GM21423 (cell line): Measurements from ENCODE around the gene NOTUM.
"Not testable (repeated sequence)": the region's sequence is repeated elsewhere in the genome, so short reads cannot be mapped to it uniquely, and the experiment has no call there.

Experiments
- ATAC-seq: cut with Tn5 transposase; IDR thresholded peaks from one replicate; pipeline ENCODE4 v1.9.1; 2021; ENCODE audit warnings: mild to moderate bottlenecking, moderate library complexity; ENCODE audit not compliant: unreplicated experiment

The NOTUM gene

DNA sequence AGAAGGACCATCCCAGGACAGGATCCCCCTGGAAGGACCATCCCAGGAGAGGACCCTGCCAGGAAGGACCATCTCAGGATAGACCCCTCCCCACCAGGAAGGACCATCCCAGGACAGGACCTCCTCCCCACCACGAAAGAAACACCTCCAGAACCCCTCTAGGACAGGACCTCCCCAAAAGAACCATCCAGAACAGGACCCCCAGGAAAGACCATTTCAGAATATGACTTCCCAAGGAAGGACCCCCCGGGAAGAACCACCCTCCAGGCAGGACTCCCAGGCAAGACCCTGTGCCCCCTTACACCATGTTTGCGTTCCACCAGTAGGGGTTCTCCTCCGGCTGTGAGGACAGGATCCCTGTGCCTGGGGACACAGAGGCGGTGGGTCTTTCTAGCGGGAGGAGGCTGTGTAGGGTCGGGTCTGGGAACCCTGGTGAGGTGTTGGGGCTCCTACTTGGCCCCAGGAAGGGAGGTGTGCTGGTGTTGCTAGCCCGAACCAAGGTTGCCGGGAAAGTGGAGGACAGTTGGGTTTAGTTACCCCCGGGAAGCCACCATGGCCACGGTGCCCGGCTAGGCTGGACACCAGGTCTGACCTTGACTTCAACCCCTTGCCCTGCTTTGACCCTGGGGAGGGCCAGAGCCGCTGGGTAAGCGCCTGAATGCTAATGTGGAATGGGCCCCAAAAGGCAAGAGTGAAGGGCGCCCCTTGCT lies 2.2 kb downstream of the NOTUM start:
- no peak for ATAC-seq

DNA sequence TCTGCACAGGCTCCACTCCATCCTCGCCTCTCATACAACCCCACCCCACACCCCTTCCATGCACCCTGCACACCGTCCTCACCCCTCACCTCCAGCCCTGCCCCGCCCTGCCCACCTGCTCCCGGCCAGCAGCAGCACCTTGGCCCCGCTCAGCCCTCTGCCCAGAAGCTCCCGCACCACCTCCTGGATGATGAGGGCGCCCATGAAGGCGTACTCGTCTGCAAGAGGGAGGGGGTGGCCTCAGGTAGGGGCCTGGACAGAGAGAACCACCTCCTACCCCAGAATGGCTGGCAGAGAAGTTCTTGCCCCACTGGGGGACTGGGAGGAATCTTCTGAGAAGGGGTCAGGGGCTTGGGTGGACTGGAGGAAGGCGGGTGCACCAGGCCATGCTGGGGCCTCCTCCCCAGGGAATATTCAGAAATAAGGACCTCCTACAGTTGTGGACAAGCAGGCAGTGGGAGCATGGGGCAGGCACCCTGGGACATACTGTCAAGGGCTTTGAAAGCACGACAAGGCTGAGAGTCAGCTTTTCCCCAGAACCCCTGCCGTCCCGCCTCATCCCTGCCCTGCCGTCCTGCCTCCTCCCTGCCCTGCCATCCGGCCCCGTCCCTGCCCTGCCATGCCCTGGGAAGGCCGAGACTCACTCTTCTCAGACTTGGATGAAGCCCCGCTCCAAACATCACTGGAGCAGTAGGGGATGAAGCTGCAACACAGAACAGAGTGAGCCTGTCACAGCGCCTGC lies 3.1 kb downstream of the NOTUM start:
- ATAC-seq: no peak

DNA sequence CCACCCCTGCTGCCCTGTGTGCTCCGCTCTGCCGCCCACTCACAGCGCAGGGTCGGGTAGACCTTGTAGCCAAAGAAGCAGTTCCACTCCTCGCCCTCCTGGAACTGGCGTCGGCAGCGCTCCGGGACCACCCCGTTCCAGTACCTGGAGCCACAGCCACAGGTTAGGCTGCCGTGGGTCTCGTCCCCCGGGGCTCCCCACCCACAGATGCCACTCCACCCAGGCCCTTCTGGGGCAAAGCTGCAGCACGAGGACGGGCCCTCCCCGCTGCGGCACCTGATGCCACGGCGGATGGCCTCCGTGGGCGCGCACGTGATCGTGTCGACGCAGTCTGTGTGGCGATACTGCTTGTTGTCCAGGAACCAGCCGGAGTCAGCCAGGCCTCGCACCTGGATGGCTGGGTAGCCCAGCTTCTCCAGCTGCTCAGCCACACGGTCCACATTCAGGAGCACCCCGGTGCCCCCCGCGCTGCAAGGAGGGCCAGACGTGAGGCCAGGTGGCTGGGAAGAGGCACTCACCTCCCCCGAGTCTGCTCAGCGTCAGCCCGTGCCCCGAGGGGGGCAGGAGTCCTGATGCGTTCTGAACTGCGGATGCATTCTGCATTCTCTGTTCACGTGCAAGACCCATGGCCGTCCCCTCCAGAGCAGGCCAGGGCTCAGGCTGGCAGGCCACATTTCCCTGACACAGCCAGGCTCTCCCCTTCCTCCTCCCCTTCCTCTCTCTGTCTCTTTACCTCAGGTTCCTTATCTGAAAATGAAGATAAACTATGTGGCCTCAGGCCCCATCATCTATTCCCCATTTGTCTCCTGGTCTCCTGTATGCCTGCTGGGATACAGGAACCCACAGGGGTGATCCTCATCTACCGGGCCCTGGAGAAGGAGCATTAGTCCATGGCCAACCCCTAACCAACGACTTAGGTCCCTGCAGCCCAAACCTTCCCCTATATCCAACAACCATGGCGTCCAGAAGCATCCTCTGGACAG lies 4.1 kb downstream of the NOTUM start:
- no peak for ATAC-seq

DNA sequence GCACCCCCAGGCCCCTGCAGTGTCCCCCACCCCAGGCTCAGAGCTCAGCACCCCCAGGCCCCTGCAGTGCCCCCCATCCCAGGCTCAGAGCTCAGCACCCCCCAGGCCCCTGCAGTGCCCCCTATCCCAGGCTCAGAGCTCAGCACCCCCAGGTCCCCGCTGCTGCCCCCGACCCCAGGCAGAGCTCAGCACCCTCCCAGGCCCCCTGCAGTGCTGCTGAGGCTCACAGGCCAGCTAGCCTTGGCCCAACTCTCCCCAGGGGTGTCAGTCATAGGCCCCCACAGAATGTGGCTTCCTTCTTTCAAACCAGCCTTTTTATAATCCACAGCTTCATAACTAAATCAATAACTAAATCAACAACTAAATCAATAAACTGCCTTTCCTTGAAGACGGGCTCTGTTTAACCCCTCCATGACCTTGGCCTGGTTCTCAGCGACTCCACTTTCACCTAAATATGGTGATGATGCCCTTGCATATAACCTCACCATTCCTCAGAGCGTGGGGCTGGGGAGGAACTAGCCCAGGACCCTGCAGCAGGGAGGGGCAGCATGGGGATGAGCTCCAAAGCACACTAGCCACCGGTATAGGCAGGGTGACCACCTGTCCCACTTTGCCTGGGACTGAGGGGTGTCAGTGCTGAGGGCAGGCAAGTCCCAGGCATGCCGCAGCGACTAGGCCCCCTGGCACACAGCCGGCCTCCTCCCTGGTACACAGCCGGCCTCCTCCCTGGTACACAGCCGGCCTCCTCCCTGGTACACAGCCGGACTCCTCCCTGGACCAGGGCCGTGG lies 5.0 kb downstream of the NOTUM start:
- ATAC-seq: no peak

DNA sequence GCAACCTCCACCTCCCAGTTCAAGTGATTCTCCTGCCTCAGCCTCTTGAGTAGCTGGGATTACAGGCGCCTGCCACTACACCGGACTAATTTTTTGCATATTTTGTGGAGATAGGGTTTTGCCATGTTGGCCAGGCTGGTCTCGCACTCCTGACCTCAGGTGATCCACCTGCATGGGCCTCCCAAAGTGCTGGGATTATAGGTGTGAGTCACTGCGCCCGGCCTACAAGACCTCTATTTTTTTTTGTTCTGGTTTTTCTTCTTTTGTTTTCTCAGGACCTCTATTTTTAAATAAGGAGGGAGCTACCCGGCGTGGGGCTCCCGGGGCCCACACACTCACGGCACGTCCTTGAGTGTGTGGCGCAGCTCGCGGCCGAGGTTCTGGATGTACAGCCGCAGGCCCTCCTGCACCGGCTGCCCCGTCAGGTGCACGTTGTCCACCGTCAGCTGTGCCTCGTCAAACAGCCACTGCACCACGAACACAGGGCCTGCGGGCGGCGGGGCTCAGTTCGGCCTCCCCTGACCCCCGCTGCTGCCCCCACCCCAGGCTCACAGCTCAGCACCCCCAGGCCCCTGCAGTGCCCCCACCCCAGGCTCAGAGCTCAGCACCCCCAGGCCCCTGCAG lies 5.8 kb downstream of the NOTUM start:
- ATAC-seq: no peak

DNA sequence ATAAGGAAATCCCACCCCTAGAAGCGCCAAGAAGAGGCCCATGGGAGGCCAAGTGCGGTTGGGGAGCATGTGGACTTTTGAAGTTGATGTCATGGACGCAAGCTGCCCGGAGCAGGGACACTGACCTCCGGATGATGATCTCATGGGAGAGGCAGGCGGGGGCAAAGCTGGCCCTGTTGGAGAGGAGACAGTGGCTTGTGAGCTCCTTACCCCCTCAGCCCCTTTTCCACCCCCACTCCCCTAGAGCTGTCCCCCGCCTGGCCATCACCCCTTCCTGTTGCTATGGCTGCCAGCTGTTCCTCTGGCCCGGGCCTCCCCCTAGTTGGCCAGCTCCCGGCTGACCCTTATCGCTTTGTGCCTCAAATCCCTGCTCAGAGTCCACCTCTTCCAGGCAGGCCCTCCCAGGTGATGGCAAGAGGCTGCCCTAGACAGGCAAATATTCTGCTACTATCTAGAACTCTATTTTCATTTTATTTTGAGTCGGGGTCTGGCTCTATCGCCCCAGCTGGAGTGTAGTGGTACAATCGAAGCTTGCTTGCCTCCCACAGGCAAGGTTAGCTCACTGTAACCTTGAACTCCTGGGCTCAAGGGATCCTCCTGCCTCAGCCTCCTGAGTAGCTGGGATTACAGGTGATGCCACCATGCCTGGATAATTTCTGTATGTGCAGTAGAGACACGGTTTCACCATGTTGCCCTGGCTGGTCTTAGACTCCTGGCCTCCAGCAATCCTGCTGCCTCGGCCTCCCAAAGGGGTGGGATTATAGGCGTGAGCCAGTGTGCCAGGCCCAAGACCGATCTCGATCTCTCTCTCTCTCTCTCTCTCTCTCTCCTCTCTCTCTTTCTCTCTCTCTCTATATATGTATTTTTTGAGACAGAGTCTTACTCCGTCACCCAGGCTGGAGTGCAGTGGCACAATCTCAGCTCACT lies 6.6 kb downstream of the NOTUM start:
- no peak for ATAC-seq

DNA sequence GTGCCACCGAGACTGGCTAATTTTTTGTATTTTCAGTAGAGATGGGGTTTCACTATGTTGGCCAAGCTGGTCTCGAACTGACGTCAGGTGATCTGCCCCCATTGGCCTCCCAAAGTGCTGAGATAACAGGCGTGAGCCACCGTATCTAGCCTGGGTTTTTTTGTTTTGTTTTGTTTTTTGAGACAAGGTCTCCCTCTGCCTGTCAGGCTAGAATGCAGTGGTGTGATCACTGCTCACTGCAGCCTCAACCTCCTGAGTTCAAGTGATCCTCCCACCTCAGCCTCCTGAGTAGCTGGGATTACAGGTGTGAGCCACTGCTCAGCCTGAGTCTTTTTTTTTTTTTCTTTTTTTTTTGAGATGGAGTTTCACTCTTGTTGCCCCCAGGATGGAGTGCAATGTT lies 7.5 kb downstream of the NOTUM start:
- ATAC-seq: not testable (repeated sequence)

DNA sequence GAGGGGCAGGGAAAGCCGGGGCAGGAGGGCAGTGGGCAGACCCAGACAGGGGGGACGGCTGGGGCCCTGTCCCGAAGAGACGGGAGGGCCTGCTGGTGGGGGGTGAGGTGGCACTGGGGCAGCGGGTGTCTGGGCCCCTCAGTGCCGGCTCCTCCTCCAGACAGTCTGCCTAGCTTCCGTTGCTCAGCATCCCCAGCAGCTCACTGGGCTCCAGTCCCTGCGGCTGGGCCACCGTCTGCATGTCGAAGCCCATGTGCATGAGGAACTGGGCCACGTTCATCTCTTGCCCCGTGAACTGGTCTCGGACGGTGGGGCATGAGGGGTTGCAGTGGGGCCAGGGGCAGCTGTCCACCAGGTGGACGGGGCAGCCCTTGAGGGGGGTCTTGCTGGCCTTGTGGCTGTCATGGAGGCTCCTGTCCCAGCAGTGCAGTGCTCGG lies 8.2 kb downstream of the NOTUM start:
- no peak for ATAC-seq

DNA sequence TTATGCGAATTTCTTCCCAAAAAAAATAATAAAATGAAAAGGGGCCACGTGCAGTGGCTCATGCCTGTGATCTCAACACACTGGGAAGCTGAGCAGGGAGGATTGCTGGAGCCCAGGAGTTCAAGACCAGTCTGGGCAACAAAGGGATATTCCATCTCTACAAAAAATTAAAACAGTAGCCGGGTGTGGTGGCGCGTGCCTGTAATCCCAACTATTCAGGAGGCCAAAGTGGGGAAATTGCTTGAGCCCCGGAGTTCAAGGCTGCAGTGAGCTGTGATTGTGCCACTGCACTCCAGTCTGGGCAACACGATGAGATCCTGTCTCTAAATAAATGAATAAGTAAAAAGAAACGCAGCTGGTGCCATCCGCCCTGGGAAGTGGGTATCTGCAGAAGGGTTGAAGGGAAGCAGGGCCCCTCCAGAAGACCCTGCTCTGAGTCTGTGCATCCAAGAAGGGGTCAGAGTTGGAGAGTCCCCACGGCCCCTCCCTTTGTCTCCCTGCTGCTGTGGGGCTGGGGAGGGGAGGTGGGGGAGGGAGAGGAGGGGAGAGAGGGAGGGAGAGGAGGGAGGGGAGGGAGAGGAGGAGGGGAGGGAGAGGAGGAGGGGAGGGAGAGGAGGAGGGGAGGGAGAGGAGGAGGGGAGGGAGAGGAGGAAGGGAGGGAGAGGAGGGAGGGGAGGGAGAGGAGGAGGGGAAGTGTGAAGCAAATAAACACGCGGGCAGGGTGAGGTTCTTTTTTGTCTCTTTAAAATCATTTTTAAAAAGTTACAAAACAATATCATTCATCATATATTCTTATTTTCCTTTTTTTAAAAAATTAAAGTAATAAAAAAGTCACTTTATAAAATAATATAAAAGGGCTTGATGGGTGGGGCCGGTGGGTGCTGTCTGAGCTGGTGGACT lies 9.0 kb downstream of the NOTUM start:
- no peak for ATAC-seq

DNA sequence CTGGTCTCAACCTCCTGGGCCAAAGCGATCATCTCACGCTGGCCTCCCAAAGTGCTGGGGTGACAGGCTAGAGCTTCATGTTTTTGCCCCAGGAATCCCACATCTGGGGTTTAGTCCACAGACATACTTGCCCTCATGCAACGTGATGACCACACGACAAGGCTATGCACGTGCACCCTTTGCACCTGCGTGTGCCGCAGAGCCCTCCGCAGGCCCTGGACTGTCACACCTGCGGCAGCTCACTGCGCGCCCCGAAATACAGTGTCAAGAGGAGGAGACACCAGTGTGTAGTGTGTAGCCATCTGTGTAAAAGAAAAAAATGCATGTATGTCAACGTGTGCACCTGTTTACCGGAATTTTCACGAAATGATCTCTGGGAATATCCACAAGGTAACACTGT lies 10.5 kb downstream of the NOTUM start:
- no peak for ATAC-seq

DNA sequence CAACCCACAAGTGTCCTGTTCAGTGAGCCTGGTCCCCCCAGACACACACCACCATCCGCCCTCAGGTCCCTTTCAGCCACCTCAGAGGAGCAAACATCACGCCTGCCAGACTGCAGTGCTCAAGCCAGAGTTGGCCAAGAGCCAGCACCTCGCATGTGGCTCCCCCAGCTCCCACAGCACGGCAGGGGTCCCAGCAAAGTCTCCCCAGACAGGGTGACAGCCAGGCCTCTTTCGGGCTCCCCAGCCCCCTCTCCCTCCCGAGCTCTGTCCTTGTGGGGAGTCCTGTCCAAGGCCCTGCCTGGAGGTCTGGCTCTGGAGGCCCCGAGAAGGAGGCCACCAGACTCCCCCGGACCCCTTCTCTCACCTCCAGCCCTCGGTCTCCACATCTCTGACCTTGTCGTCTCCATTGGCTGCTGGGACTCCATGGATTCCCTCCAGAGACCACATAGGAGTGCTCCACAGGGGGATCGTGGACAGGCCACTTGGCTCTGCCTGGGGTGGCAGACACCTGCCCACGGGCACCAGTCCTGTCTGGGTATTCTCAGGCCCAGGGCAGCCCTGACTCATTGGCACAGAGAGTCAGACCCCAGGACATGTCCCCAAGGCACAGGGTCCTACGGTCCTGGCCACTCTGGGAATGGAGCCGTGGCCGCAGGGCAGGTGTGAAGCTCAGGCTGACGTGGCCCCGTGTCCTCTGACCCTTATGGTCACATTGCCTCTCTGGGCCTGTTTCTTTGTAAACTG lies 12.2 kb downstream of the NOTUM start:
- ATAC-seq: no peak

DNA sequence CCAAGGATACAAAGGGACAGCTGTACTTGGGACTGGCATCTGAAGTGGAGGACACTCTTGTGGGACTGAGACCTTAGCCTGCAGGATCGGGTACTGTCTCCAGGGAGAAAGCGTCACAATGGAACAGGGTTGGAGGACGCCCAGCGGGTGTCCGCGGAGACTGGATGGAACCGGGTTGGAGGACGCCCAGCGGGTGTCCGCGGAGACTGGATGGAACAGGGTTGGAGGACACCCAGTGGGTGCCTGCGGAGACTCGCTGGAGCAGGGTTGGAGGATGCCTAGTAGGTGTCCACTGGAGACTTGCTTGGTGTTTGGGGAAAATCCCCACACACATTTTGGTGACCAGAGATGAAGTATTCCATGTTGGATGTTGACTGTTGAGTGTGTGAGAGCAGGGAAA lies 13.8 kb downstream of the NOTUM start, which contains the start of gene MYADML2:
Gene MYADML2, minus strand, starts transcription at position 45 of the 400 bp plus-strand sequence. CDS start 5,492 bp downstream, outside the sequence.
- ATAC-seq: no peak

DNA sequence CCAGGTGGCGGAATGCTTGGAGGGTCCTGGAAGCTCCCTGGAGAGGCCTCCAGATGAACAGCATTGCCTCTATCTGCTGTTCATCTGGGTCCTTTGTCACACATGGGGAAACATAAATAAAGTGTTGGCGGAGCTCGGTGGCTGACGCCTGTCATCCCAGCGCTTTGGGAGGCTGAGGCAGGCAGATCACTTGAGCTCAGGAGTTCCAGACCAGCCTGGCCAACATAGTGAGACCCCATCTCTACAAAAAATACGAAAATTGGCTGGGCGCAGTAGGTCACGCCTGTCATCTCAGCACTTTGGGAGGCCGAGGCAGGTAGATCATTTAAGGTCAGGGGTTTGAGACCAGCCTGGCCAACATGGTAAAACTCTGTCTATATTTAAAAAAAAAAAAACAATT lies 16.1 kb downstream of the NOTUM start:
- ATAC-seq: no peak

DNA sequence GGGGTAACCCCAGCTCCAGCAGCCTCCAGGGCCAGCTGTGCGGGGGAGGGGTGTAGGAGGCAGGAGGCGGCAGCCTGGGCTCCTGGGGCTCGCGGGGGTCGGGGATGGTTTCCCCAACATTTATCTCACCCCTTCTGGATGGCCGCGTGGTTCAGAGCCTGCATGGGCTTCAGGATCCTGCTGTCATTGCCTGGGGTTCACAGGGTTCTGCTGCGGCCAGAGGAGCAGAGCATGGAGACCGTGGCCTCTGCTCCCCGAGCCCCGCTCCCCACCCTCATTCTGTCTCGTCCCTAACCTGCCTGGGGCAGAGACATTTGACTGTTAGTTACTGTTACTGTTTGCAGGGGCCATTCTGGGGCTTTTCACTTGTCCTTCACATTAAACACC lies 18.8 kb downstream of the NOTUM start:
- ATAC-seq: no peak

DNA sequence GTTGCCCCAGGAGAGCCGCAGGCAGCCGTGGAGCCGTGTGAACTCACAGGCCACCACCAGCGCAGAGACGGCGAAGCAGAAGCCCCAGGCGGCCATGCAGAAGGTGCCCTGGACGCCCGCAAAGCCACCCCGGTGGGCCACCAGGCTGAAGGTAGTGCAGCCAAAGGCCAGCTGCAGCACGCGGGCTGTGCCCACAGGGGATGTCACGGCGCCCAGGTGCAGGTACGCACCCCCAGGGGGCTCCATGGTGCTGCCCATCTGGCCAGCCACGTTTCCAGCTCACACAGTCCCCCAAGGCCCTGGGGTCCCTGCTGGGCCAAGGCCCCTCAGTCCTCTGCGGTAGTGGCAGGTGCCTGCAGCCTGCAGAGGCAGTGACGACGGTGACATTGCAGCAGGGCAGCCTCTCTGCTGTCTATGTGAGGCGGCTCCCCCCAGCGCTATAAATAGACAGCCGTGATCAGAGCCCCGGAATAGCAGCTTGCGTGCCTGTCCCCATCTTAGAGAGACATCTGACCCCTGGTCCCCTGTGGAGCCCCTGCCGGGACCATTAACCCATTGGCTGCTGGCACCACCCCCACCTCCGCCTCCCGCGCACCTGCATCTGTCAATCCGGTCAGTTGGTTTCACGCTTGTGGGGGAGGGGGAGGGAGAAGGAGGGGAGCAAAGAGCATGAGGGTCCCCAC lies 19.4 kb downstream of the NOTUM start:
- no peak for ATAC-seq
